ENCODE measurements around the gene CCL24. TPM values are rescaled to one million over a fixed set of nuclear protein-coding genes. Genes with fewer than 3 reads are reported as not detected.
A peak's percentile ranks its signal among the peaks of the same experiment; 100 is the strongest.
"Not testable (repeated sequence)": the region's sequence is repeated elsewhere in the genome, so short reads cannot be mapped to it uniquely, and the experiment has no call there.

CCL24 gene
- total RNA-seq, 1 donor from 2014 or later = not detected

GRCh38 chr7:75850235-75850634 is 36.6 kb upstream of the CCL24 start:
- DNase-seq (ENCODE audit: low spot score in 2 of 2, unreplicated experiment in 2 of 2) = no peak
- Mint-ChIP-seq H3K36me3 (no peaks in the 10 kb centered on the region), H3K4me3 (no peak overlapping the region), H3K27me3 (ENCODE audit: low read depth) (no peaks in the 10 kb centered on the region), H3K4me1 (no peaks in the 10 kb centered on the region), H3K27ac (no peak overlapping the region), H3K9me3 (no peaks in the 10 kb centered on the region)
- no peak for TF ChIP-seq CTCF (IDR thresholded peaks at IDR 0.05; ENCODE audit: unreplicated experiment)

GRCh38 chr7:75849573-75849972 is 36.0 kb upstream of the CCL24 start:
- Mint-ChIP-seq H3K27me3 (ENCODE audit: low read depth) (no peaks in the 10 kb centered on the region), H3K4me1 (no peaks in the 10 kb centered on the region), H3K4me3 (no peak overlapping the region), H3K27ac (no peak overlapping the region), H3K36me3 (no peaks in the 10 kb centered on the region), H3K9me3 (no peaks in the 10 kb centered on the region)
- no peak for DNase-seq (ENCODE audit: low spot score in 2 of 2, unreplicated experiment in 2 of 2)
- TF ChIP-seq CTCF (IDR thresholded peaks at IDR 0.05; ENCODE audit: unreplicated experiment) = no peak

- H3K27me3 Mint-ChIP-seq (ENCODE audit: low read depth) = no peaks in the 10 kb centered on the region
- peaks cover 12% of the 10 kb centered on the region for H3K4me1 Mint-ChIP-seq
- H3K27ac Mint-ChIP-seq = no peak overlapping the region
- no peaks in the 10 kb centered on the region for H3K36me3 Mint-ChIP-seq
- no peak for DNase-seq (ENCODE audit: low spot score in 2 of 2, unreplicated experiment in 2 of 2)
- H3K9me3 Mint-ChIP-seq = no peaks in the 10 kb centered on the region
- H3K4me3 Mint-ChIP-seq = no peak overlapping the region
- no peak for TF ChIP-seq CTCF (IDR thresholded peaks at IDR 0.05; ENCODE audit: unreplicated experiment)
These were observed 34.1 kb upstream of the CCL24 start for GRCh38 chr7:75847707-75848106.

- H3K27me3 Mint-ChIP-seq (ENCODE audit: low read depth); H3K36me3 Mint-ChIP-seq; H3K27ac Mint-ChIP-seq; H3K9me3 Mint-ChIP-seq; H3K4me3 Mint-ChIP-seq; DNase-seq (ENCODE audit: low spot score in 2 of 2, unreplicated experiment in 2 of 2): not testable (repeated sequence)
- H3K4me1 Mint-ChIP-seq = peaks cover 16% of the 10 kb centered on the region
These were observed 31.5 kb upstream of the CCL24 start for GRCh38 chr7:75845132-75845531.

DNA sequence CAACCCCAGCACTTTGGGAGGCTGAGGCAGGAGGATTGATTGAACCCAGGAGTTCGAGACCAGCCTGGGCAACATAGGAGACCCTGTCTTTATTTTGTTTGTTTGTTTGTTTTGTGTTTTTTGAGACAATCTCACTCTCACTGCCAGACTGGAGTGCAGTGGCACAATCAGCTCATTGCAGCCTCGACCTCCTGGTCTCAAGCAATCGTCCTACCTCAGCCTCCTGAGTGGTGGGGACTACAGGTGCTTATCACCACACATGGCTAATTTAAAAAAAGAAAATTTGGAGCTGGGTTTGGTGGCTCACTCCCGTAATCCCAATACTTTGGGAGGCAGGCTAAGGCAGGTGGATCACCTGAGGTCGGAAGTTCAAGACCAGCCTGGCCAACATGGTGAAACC is 30.6 kb upstream of the CCL24 start:
- TF ChIP-seq CTCF (IDR thresholded peaks at IDR 0.05; ENCODE audit: unreplicated experiment) = no peak
- Mint-ChIP-seq H3K27ac (peak overlapping the region; percentile 84), H3K27me3 (ENCODE audit: low read depth) (no peaks in the 10 kb centered on the region), H3K36me3 (no peaks in the 10 kb centered on the region), H3K9me3 (no peaks in the 10 kb centered on the region), H3K4me1 (peaks cover 16% of the 10 kb centered on the region), H3K4me3 (no peak overlapping the region)
- DNase-seq (ENCODE audit: low spot score in 2 of 2, unreplicated experiment in 2 of 2) = no peak

DNA sequence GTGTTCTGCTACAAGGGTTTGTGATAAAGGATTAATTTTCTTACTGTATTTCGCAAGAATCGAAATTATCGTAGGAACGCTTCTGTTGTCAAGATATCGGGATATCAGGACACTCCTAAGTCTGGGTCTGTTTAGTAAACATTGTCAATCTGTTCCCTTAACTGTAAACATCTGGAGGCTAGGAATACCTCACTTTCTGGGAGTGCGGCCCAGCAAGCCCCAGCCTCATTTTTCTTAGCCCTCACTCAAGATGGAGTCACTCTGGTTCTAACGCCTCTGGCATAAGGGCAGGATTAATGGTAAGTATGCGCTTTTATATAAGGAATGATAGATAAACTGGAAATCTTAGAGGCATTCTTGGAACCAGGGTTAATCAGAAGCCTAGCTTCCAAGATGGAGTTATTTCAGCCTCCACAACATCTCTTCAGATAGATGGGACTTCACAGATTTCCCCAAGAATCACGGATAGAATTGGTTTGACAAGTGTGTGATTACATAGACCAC is 30.1 kb upstream of the CCL24 start:
- peak overlapping the region; percentile 84 for H3K27ac Mint-ChIP-seq
- no peak overlapping the region for H3K4me3 Mint-ChIP-seq
- H3K36me3 Mint-ChIP-seq = no peaks in the 10 kb centered on the region
- no peak for TF ChIP-seq CTCF (IDR thresholded peaks at IDR 0.05; ENCODE audit: unreplicated experiment)
- no peaks in the 10 kb centered on the region for H3K27me3 Mint-ChIP-seq (ENCODE audit: low read depth)
- peaks cover 16% of the 10 kb centered on the region for H3K4me1 Mint-ChIP-seq
- no peak for DNase-seq (ENCODE audit: low spot score in 2 of 2, unreplicated experiment in 2 of 2)
- no peaks in the 10 kb centered on the region for H3K9me3 Mint-ChIP-seq
